D341Med (cell line): ENCODE data around the gene HORMAD1.
"Not testable (repeated sequence)": the region's sequence is repeated elsewhere in the genome, so short reads cannot be mapped to it uniquely, and the experiment has no call there.

ENCODE experiments used
- DNase-seq: peaks from one replicate; pipeline ENCODE4 v3.0.0; 2012; ENCODE audit warnings: low spot score

The HORMAD1 gene

GRCh38 chr1:150696995-150697927 is 23.4 kb downstream of the HORMAD1 start, which contains the start of gene GOLPH3L:
GOLPH3L (minus strand) TSS chr1:150697154; CDS start chr1:150694838, 2,316 bp downstream.
- DNase-seq: peak; percentile 94

- DNase-seq: peak; percentile 45
Observed at GRCh38 chr1:150696590-150696989, 24.1 kb downstream of the HORMAD1 start.

GRCh38 chr1:150696162-150696561 is 24.5 kb downstream of the HORMAD1 start:
- DNase-seq: no peak

- no peak for DNase-seq
Observed at GRCh38 chr1:150695561-150695960, 25.1 kb downstream of the HORMAD1 start.

- no peak for DNase-seq
Observed at GRCh38 chr1:150692720-150693119, 28.0 kb downstream of the HORMAD1 start.

GRCh38 chr1:150688763-150689162 is 31.9 kb downstream of the HORMAD1 start:
- DNase-seq: no peak

- DNase-seq: no peak
Observed at GRCh38 chr1:150686275-150686674, 34.4 kb downstream of the HORMAD1 start.

GRCh38 chr1:150683914-150684313 is 36.8 kb downstream of the HORMAD1 start:
- no peak for DNase-seq

GRCh38 chr1:150678988-150679387 is 41.7 kb downstream of the HORMAD1 start:
- DNase-seq: no peak

- DNase-seq: no peak
Observed at GRCh38 chr1:150674881-150675280, 45.8 kb downstream of the HORMAD1 start.

GRCh38 chr1:150663321-150663720 is 57.4 kb downstream of the HORMAD1 start:
- DNase-seq: no peak

- no peak for DNase-seq
Observed at GRCh38 chr1:150662811-150663210, 57.9 kb downstream of the HORMAD1 start.

GRCh38 chr1:150661156-150661555 is 59.5 kb downstream of the HORMAD1 start:
- DNase-seq: no peak

GRCh38 chr1:150660584-150660983 is 60.1 kb downstream of the HORMAD1 start:
- DNase-seq: no peak

- not testable (repeated sequence) for DNase-seq
Observed at GRCh38 chr1:150657064-150657463, 63.6 kb downstream of the HORMAD1 start.

- DNase-seq: not testable (repeated sequence)
Observed at GRCh38 chr1:150654635-150655034, 66.1 kb downstream of the HORMAD1 start.

- no peak for DNase-seq
Observed at GRCh38 chr1:150650193-150650592, 70.5 kb downstream of the HORMAD1 start.

GRCh38 chr1:150649441-150650075 is 71.1 kb downstream of the HORMAD1 start:
- no peak for DNase-seq
